ENCODE measurements around the gene TRPC6.

Gene TRPC6

GRCh38 chr11:101584129-101584515, 315 bp upstream of the TRPC6 start:
- no peaks in the 10 kb centered on the region for H3K9me3 ChIP-seq (ENCODE audit: severe bottlenecking)
- no peak overlapping the region for H3K27ac ChIP-seq (ENCODE audit: poor library complexity, severe bottlenecking)
- TF ChIP-seq, protein P1, sequence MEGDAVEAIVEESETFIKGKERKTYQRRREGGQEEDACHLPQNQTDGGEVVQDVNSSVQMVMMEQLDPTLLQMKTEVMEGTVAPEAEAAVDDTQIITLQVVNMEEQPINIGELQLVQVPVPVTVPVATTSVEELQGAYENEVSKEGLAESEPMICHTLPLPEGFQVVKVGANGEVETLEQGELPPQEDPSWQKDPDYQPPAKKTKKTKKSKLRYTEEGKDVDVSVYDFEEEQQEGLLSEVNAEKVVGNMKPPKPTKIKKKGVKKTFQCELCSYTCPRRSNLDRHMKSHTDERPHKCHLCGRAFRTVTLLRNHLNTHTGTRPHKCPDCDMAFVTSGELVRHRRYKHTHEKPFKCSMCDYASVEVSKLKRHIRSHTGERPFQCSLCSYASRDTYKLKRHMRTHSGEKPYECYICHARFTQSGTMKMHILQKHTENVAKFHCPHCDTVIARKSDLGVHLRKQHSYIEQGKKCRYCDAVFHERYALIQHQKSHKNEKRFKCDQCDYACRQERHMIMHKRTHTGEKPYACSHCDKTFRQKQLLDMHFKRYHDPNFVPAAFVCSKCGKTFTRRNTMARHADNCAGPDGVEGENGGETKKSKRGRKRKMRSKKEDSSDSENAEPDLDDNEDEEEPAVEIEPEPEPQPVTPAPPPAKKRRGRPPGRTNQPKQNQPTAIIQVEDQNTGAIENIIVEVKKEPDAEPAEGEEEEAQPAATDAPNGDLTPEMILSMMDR (IDR thresholded peaks at IDR 0.05; ENCODE audit: poor library complexity, severe bottlenecking) = no peak
- no peaks in the 10 kb centered on the region for H3K36me3 ChIP-seq (ENCODE audit: low read depth)
- no peaks in the 10 kb centered on the region for H3K4me1 ChIP-seq (ENCODE audit: insufficient read depth, poor library complexity, severe bottlenecking)
- no peak; the same call in 2 of the 3 replicates for ATAC-seq (ENCODE audit: low read depth)
- H3K4me3 ChIP-seq (ENCODE audit: severe bottlenecking) = no peak overlapping the region
- DNase-seq (ENCODE audit: low spot score) = no peak
- peaks cover 41% of the 10 kb centered on the region for H3K27me3 ChIP-seq (ENCODE audit: insufficient read depth, poor library complexity, severe bottlenecking)

GRCh38 chr11:101582989-101583250, 887 bp downstream of the TRPC6 start:
- TF ChIP-seq, protein P1 (IDR thresholded peaks at IDR 0.05; ENCODE audit: poor library complexity, severe bottlenecking) = no peak
- Histone ChIP-seq H3K36me3 (ENCODE audit: low read depth) (no peaks in the 10 kb centered on the region), H3K27ac (ENCODE audit: poor library complexity, severe bottlenecking) (no peak overlapping the region), H3K9me3 (ENCODE audit: severe bottlenecking) (no peaks in the 10 kb centered on the region), H3K4me3 (ENCODE audit: severe bottlenecking) (peak overlapping the region; percentile 31), H3K27me3 (ENCODE audit: insufficient read depth, poor library complexity, severe bottlenecking) (peaks cover 41% of the 10 kb centered on the region), H3K4me1 (ENCODE audit: insufficient read depth, poor library complexity, severe bottlenecking) (no peaks in the 10 kb centered on the region)
- DNase-seq (ENCODE audit: low spot score) (no peak), ATAC-seq (ENCODE audit: low read depth) (no peak; the same call in 2 of the 3 replicates)

DNA sequence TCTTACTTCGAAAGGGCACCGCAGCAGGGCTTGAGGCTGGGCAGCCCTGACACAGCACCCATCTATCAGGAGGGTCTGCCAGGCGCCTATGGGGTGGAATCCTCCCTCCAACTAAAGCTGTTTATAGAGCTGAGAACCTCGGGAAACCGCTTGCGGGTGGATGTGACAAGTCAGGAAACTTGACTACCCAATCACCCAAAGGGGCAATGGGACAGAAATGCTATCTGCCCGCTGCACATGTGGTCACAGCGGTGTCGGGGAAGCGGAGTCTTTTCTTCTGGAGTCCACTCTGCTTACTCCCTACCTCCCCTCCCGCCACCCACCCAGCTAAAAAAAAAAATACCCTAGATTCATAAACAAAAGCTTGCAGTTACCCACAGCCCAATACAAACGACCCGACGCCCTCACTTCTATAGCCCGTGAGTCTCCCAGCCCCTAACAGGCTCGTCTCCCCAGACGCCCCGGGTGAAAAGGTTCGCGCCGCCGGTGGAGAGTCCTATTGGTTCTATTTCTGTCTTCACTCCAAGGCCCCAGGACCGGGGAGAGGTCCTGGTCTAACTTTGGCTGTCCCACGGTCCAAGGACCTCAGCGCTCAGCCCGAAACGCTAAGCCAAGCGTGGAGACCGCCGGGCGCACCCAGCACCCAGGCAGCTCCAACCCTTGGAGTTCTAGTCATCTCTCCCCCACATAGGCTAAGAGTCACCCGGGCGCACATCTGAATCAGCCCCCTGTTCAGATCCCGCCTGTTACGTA, 1.4 kb downstream of the TRPC6 start:
- no peak for DNase-seq (ENCODE audit: low spot score)
- H3K9me3 ChIP-seq (ENCODE audit: severe bottlenecking) = no peaks in the 10 kb centered on the region
- H3K27me3 ChIP-seq (ENCODE audit: insufficient read depth, poor library complexity, severe bottlenecking) = peaks cover 41% of the 10 kb centered on the region
- H3K27ac ChIP-seq (ENCODE audit: poor library complexity, severe bottlenecking) = no peak overlapping the region
- H3K36me3 ChIP-seq (ENCODE audit: low read depth) = no peaks in the 10 kb centered on the region
- no peaks in the 10 kb centered on the region for H3K4me1 ChIP-seq (ENCODE audit: insufficient read depth, poor library complexity, severe bottlenecking)
- ATAC-seq (ENCODE audit: low read depth) = peak; percentile 46
- H3K4me3 ChIP-seq (ENCODE audit: severe bottlenecking) = peak overlapping the region; percentile 31
- TF ChIP-seq, protein P1 (IDR thresholded peaks at IDR 0.05; ENCODE audit: poor library complexity, severe bottlenecking) = no peak

DNA sequence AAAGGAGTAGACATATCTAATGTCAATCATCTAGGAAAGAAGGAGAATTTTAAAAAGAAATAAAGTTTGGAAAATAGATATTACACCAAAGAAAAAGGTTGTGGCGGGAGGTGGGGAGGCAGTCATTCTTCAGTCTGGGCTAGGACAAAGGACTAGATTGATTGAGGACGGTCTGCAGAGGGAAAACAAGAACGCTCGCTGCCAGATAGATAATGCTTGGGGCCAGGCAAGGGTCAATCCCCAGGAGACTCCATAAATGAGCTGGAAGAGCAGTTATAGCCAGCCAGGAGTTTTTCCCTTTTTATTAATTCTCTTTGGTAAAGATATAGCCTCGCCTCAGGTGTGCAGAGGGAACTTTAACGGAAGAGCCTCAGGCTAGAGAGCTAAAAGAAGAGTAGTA, 6.3 kb downstream of the TRPC6 start:
- Histone ChIP-seq H3K4me3 (ENCODE audit: severe bottlenecking) (no peak overlapping the region), H3K27ac (ENCODE audit: poor library complexity, severe bottlenecking) (no peak overlapping the region), H3K36me3 (ENCODE audit: low read depth) (no peaks in the 10 kb centered on the region), H3K4me1 (ENCODE audit: insufficient read depth, poor library complexity, severe bottlenecking) (no peaks in the 10 kb centered on the region), H3K27me3 (ENCODE audit: insufficient read depth, poor library complexity, severe bottlenecking) (peaks cover 17% of the 10 kb centered on the region), H3K9me3 (ENCODE audit: severe bottlenecking) (no peaks in the 10 kb centered on the region)
- DNase-seq (ENCODE audit: low spot score) = no peak
- no peak for ATAC-seq (ENCODE audit: low read depth)
- TF ChIP-seq, protein P1 (IDR thresholded peaks at IDR 0.05; ENCODE audit: poor library complexity, severe bottlenecking) = no peak

GRCh38 chr11:101576456-101576855, 7.4 kb downstream of the TRPC6 start:
- TF ChIP-seq, protein P1 (IDR thresholded peaks at IDR 0.05; ENCODE audit: poor library complexity, severe bottlenecking) = no peak
- ATAC-seq (ENCODE audit: low read depth) = no peak
- Histone ChIP-seq H3K9me3 (ENCODE audit: severe bottlenecking) (no peaks in the 10 kb centered on the region), H3K4me3 (ENCODE audit: severe bottlenecking) (no peak overlapping the region), H3K27ac (ENCODE audit: poor library complexity, severe bottlenecking) (no peak overlapping the region), H3K4me1 (ENCODE audit: insufficient read depth, poor library complexity, severe bottlenecking) (no peaks in the 10 kb centered on the region), H3K27me3 (ENCODE audit: insufficient read depth, poor library complexity, severe bottlenecking) (peaks cover 7% of the 10 kb centered on the region), H3K36me3 (ENCODE audit: low read depth) (no peaks in the 10 kb centered on the region)
- DNase-seq (ENCODE audit: low spot score) = no peak
